ENCODE results near the gene TIFAB.

DNA sequence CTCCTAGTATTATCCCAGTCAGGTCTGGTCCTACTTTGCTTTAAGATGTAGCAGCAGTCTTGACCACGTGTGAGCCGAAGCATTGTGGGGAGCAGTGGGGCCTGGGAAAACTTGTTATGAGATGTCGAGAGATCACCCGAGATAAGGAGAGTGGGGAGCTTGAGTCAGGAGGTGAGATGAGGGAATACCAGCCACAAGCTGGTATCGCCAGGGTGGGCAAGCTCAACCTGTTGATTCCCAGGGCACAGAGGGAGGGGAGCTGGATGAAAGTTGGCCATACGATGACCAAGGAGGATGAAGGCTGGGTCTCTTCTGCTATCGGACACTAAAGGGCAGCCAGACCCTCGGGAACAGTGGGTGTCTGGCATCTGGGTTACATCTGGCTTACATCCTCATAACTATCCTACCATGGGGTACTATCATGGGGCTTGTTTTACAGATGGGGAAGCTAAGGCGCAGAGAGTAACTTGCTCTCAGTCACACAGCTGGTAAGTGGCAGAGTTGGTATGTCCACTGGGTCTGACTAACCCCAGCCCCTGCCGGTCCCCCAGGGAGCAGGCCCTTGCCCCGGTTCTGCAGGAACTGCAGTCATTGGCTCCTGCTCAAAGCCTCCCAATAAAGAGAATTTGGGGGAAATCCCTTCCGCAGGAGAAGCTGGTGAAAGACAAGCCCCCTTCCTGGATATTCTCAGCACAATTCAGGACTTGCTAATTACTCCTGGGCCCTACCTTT lies 13.4 kb upstream of the TIFAB start:
- TF ChIP-seq POLR2AphosphoS5 (IDR thresholded peaks at IDR 0.05; ENCODE audit: low read depth, low read length) (no peak), TAF1 (IDR thresholded peaks at IDR 0.05; ENCODE audit: borderline replicate concordance, insufficient read depth, low read length) (no peak), SIN3A (IDR thresholded peaks at IDR 0.05; ENCODE audit: borderline replicate concordance, insufficient read depth, low read length) (no peak)

All from PFSK-1 (cell line).